KOPT-K1 (cell line): ENCODE data around the gene ARHGAP36.

Experiments
- H3K27ac ChIP-seq: fragments of 200-600 bp; sonication (generic); 2 replicates; pipeline ENCODE4 v1.5.1; 2016; ENCODE audit warnings: antibody characterized with exemption, mild to moderate bottlenecking, low read depth, low read length; ENCODE audit not compliant: poor library complexity, severe bottlenecking
- H3K36me3 ChIP-seq: fragments of 200-600 bp; sonication (generic); 2 replicates; pipeline ENCODE4 v1.5.1; 2017; ENCODE audit warnings: antibody characterized with exemption, mild to moderate bottlenecking, low read length, moderate library complexity; ENCODE audit not compliant: insufficient read depth
- H3K9me3 ChIP-seq: fragments of 200-600 bp; sonication (generic); 2 replicates; pipeline ENCODE4 v1.5.1; 2017; ENCODE audit warnings: antibody characterized with exemption, low read length, mild to moderate bottlenecking; ENCODE audit not compliant: insufficient read depth, poor library complexity, severe bottlenecking

Gene ARHGAP36, protein sequence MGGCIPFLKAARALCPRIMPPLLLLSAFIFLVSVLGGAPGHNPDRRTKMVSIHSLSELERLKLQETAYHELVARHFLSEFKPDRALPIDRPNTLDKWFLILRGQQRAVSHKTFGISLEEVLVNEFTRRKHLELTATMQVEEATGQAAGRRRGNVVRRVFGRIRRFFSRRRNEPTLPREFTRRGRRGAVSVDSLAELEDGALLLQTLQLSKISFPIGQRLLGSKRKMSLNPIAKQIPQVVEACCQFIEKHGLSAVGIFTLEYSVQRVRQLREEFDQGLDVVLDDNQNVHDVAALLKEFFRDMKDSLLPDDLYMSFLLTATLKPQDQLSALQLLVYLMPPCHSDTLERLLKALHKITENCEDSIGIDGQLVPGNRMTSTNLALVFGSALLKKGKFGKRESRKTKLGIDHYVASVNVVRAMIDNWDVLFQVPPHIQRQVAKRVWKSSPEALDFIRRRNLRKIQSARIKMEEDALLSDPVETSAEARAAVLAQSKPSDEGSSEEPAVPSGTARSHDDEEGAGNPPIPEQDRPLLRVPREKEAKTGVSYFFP

DNA sequence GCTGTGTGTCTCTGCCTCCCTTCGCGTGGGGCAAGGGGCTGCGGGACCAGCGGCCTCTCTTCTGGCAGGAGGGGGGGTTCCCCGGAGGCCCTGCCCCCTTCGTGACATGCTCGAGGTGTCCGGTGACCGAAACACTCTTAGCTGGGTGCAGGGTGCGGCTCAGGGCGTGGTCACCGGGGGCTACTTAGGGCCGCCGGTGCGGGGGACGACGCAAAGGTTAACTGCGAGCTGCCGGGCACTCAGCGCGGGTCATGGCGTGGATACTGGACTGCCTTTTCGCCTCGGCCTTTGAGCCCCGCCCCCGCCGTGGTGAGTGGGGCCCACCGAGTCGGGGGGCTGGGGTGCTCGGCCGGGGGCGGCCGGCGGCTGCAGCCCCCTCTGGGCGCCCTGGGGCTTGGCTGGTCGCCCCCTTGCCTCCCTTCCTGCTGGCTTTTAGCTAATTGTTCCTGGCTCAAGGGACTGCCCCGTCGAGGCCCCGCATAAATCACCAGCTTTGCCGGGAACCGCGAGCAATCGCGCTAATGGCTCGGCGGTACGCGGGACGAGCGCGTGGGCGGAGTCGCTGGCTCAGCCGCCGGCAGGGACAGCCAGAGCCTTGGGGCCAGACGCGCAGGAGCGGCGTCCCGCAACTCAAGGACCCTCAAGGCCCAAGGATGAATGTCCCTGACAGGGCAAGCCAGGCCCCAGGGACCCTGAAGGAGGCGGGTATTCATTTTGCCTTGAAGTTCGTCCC is at the start of gene ARHGAP36:
Gene ARHGAP36 (plus strand): TSS at position 211 of the 733 bp plus-strand sequence. CDS start 23,320 bp downstream, outside the sequence.
- H3K36me3 ChIP-seq: no peaks in the 10 kb centered on the region
- H3K27ac ChIP-seq: no peak within 1 kb of the TSS
- H3K9me3 ChIP-seq: no peaks in the 10 kb centered on the region

DNA sequence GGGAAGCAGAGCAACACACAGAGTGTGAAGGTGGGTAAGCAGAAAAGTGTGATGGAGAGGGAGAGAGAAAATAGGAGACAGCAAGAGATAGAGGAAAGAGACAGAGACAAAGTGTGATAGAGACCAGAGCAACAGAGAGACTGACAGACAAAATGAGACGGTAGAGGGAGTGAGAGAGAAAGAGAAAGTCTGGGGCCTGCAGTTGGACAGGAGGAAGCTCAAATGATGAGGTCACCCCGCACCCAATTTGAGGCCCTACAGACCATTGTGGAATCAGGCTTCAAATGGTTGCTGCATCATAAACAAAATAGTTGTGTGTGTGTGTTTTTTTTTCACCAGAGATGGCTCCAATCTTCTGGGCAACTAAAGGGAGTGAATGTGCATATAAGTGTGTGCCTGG is 48.0 kb upstream of the ARHGAP36 start:
- no peak overlapping the region for H3K27ac ChIP-seq
- no peaks in the 10 kb centered on the region for H3K36me3 ChIP-seq
- H3K9me3 ChIP-seq: no peaks in the 10 kb centered on the region

DNA sequence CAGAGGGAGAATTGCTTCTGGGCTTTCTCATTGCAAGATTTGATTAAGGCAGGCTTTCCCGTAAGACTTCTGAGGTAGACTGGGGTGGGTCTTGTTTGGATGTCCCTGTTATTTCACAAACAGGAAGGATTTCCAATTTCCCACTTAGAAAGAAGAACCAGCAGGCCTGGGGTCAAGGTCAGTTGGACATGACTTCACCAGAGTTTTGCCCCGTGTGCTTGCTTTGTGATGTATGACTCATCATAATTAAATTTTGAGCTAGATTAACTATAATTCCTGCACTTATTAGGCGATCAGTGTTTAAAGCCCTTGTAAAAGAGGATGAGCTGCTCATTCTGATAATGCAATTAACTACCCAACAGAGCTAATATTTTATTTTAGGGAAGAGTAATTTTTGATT is 32.8 kb upstream of the ARHGAP36 start:
- Histone ChIP-seq H3K9me3 (no peaks in the 10 kb centered on the region), H3K36me3 (no peaks in the 10 kb centered on the region)

DNA sequence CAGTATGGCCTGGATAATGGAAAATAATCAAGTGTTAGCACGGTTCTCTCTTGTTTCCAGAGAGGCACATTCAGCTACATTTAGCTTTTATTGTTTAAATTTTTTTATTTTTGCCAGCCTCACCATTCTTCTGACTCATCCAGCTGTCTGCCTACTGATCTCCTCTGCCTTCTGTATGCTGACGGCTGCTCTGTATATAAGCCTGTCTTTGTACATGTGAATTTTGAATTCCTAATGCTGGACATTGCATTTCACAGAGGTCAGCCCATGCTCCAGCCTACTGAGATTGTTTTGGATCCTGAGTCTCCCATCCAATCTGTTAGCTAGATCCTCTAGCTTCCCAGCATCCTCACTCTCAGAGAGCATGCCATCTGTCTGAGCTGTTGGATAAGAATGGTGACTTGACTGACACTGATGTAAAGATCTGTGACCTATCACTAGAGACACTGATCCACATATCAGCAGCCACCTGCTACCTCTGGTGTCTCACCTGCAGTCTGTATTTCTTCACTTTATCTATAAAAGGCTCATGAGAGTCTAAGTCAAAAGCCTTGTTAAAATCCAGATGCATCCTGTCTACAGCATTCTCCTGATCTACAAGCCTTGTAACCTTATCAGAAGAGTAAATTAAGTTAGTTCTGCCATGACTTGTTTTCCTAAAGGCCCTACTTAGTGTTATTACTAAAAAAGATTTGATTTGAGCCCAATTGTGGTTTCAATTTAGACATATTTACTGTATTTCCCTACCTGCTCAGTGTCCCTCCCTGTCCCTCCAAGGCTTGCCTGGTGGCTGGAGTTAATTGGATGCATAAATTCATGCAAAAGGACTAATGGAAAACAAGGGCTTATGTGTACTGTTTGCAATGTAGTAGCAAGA is 25.6 kb upstream of the ARHGAP36 start:
- H3K9me3 ChIP-seq: no peaks in the 10 kb centered on the region
- no peak overlapping the region for H3K27ac ChIP-seq
- no peaks in the 10 kb centered on the region for H3K36me3 ChIP-seq

More for the DNA sequence above, 32.8 kb upstream of the ARHGAP36 start:
- H3K27ac ChIP-seq: no peak overlapping the region

DNA sequence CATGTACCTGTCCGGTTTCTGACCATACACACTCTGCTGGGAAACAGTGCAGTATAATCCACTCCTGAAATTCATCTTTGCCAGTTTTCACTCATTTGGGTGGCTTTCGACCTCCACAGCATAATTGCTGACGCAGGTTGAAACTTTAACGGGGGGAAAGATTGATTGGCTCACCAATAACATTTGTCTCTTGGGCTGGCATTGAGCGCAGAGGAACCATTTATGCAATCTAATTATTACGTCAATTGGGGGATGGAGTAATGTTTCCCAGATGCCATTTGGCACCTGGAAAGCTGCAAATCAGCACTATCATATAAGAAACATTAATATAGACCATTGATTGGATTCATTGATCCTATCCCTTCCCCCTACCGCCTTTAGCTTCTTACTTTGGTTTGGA is 24.1 kb upstream of the ARHGAP36 start:
- Histone ChIP-seq H3K9me3 (no peaks in the 10 kb centered on the region), H3K27ac (no peak overlapping the region), H3K36me3 (no peaks in the 10 kb centered on the region)

DNA sequence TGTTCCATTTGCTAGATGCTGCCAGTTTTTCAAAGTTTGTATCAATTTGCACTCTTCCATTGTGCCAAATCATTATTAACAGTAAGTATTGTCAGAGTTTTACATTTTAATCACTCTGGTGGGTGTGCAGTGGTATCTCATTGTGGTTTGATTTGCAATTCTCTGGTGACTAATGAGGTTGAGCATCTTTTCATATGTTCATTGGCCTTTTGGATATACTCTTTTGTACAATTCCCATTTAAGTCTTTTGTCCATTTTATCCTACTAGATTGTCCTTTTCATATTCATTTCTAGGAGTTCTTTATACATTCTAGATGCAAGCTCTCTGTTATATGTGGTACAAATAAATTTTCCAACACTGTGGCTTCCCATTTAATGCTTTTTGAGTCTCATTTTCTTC is 17.4 kb upstream of the ARHGAP36 start:
- Histone ChIP-seq H3K9me3 (no peaks in the 10 kb centered on the region), H3K36me3 (no peaks in the 10 kb centered on the region), H3K27ac (no peak overlapping the region)

DNA sequence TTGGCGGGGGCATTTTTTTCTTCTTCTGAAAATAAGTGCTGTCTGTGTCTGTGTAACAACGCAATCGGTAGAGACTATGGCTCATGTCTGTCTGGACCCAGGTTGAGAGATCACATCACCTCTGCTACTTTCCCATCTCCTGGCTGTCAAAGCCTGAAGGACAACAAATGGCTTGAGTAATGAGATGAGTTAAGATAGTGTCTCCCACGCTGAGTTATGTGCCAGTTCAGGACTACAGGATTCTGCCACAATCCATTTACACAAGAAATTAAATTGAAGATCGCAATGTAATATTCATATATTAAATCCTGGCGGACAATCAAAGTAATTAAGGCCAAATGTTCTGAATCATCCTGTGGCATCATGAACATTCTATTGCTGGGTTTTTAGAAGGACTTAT is 16.5 kb upstream of the ARHGAP36 start:
- H3K9me3 ChIP-seq: no peaks in the 10 kb centered on the region
- H3K36me3 ChIP-seq: no peaks in the 10 kb centered on the region
- no peak overlapping the region for H3K27ac ChIP-seq

DNA sequence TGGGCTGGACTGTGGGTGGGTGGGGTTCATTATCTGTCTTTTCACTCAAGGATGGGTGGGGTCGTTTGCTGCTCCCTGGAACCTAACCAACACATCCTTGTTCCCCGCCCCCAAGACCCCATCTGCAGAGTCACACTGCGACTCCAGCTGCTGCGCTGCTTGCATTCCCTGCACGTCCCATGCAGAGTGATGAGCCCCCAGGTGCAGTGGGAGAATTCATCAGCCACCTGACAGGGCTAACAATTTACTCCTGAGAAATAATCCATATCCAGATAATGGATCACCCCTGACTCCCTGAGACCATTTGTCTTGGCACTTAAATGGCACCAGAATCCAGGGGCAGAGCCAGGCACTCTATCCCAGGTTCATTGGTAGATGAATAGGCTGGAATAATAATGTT is 12.4 kb upstream of the ARHGAP36 start:
- H3K9me3 ChIP-seq: no peaks in the 10 kb centered on the region
- H3K36me3 ChIP-seq: no peaks in the 10 kb centered on the region
- H3K27ac ChIP-seq: no peak overlapping the region

DNA sequence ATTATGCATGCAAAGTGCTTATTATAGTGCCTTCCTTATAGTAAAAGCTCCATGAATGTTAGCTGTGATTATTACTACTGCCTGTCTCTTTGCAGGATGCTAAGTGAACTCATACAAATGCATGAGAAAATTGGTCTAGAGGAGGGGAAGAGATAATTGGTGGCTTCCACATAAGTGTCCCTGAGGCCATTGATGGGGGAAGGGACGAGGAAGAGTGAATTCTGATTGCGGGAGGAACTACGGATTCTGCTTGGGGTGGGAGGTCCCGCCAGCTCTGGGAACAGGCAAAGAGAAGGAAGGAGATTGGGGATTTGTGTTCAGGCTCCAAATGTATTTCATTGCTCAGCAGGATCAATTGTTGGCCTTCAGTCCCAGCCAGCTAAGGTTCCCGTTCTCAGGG is 11.6 kb upstream of the ARHGAP36 start:
- H3K27ac ChIP-seq: no peak overlapping the region
- no peaks in the 10 kb centered on the region for H3K9me3 ChIP-seq
- H3K36me3 ChIP-seq: no peaks in the 10 kb centered on the region

DNA sequence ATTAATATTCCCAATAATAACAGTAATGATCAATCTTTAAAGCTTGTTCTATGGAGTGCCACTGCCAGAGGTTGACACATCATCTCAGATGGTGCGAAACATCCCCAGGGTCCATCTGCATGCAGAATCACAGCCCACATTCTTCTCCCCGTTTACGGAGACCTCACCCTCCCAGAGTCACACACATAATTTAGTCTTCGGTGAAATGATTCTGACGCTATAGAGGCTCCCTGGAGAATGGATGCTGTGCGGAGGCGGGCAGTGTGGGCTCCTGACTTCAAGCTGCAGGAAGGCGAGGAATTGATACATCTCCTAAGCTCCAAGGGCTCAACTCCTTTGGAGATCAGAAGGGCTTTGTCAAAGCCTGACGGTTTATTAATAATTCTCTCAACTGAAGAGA is 11.0 kb upstream of the ARHGAP36 start:
- Histone ChIP-seq H3K9me3 (no peaks in the 10 kb centered on the region), H3K36me3 (no peaks in the 10 kb centered on the region), H3K27ac (no peak overlapping the region)

DNA sequence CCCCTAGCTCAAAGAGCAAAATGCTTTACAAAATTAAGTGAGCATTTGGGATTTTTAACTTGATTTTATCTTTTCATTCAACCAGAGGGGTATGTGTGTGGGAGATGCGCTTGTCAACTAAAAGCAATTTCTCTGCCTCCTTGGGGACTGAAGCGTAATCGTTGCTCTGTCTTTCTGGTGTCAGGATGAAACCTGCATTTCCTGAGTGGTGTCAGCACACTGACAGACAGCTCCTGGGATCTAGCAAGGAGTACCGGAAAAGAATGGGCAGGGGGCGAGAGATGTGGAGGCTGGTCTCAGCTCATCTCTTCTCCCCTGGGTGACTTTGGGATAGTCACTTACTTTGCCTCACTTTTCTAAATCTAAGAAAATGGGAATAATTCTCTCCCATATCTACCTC is 5.1 kb upstream of the ARHGAP36 start:
- Histone ChIP-seq H3K27ac (no peak overlapping the region), H3K9me3 (no peaks in the 10 kb centered on the region), H3K36me3 (no peaks in the 10 kb centered on the region)

DNA sequence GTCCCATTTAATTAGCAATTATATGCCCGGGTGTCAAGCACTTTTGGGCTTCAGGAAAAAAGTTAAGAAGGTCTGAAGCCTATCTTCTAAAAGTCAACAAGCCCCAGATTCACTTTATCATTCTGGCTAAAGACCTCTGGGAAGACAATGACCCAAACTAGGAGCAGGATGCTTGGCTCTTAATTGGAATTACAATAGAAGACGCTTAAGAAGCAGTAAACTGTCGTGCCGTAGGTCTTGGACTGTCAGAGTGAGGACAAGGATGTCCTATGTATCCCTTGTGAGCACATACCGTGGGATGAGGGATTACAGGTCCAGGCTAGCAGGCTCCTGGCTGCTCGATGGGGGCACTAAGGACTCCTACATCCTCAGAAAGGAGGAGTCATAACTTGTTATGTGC is 3.2 kb upstream of the ARHGAP36 start:
- no peak overlapping the region for H3K27ac ChIP-seq
- H3K36me3 ChIP-seq: no peaks in the 10 kb centered on the region
- no peaks in the 10 kb centered on the region for H3K9me3 ChIP-seq

DNA sequence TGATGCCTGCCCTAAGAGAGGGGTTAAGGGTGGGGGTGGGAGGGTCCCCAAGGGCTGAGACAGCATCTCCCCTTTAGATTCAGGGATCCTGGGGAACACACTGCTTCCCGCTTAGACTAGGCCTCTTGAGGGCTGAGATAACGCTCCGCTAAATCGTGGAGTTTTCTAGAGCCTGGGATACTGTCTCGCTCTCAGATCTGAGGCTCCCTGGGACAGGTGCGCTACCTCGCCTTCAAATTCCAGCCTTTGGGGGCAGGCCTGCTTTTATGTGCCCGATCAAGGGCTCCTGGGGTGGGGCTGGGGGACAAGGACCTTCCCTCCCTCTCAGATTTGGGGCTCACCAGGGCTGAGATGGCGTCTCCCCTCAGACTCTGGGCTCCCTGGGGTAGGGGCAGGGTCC is 440 bp upstream of the ARHGAP36 start:
- Histone ChIP-seq H3K9me3 (no peaks in the 10 kb centered on the region), H3K27ac (no peak overlapping the region), H3K36me3 (no peaks in the 10 kb centered on the region)

DNA sequence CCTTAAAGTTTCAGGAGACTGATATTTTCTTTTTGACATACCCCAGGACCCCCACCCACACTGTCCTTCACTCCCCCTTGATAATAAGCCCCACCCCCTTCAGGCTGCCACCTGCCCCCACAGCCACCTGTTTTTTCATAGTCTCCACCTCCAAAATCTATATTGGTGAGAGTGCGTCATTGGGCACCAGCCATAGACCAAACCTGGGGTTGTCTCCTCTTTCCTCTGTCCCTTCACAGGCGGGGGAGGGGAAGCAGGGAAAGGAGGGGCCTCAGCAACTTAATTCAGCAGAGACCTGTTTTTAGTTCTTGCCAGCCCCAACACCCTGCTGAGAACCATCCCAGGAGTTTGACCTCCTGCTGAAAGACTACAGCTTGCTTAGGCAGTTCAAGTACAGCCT is 1.1 kb downstream of the ARHGAP36 start:
- Histone ChIP-seq H3K9me3 (no peaks in the 10 kb centered on the region), H3K36me3 (no peaks in the 10 kb centered on the region), H3K27ac (no peak overlapping the region)

DNA sequence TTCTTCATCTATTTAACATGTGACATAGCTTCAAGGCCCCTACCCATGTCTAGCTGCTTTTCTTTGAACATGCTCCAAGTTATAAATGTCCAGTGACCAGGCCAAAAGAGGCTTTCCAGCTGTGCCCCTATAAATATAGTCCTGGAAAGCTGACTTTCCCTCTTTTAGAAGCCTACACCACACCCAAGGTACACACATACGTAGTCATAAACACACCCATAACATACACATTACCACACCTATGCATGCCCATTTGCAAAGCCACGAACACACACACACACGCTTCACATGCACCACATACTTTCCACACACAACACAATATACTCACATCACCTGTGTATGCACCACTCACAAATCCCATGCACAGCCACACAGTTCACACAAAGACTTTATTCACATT is 2.0 kb downstream of the ARHGAP36 start:
- Histone ChIP-seq H3K9me3 (no peaks in the 10 kb centered on the region), H3K27ac (no peak overlapping the region), H3K36me3 (no peaks in the 10 kb centered on the region)
